ENCODE results near the gene LEF1.

DNA sequence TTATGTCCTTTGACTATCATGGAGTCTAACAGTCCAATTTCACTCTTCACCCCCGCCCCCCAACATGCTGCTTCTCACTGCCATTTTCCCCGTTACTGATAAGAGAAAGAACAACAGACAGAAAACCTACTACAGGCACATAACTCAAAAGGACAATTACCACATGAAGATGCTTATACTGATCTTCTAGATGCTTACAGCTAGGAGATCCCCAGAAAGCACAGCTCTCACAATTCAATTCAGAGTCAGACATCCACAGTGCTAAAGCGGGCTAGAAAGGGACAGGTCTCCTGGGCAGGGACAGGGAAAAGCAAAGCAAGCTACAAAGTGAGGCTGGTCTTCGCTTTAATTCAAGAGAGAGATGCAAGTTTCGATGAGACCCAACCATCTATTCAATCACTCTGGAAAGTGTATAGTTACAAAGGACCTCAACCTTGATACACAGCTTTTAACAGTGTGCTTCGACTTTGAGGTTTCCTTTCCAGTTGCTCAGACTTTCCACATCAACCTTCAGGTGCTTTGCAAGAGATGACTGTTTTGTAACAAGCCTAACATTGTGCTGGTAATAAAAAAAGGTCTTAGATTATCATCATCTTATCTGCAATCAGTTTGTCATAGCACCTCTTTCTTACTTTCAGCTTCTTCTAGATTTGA is 60.9 kb downstream of the LEF1 start:
- TF ChIP-seq ARNT (IDR thresholded peaks at IDR 0.05), result no peak
- no peak for TF ChIP-seq BHLHE40 (IDR thresholded peaks at IDR 0.05; ENCODE audit: borderline replicate concordance)
- TF ChIP-seq FOXM1 (IDR thresholded peaks at IDR 0.05; ENCODE audit: borderline replicate concordance), result no peak
- no peak for TF ChIP-seq CTBP1 (IDR thresholded peaks at IDR 0.05; ENCODE audit: borderline replicate concordance)
- TF ChIP-seq TARDBP (IDR thresholded peaks at IDR 0.05), result no peak
- TF ChIP-seq FOXK2 (IDR thresholded peaks at IDR 0.05), result no peak
- TF ChIP-seq ELF4 (IDR thresholded peaks at IDR 0.05), result no peak
- TF ChIP-seq NFRKB (IDR thresholded peaks at IDR 0.05), result no peak
- TF ChIP-seq, protein P1, sequence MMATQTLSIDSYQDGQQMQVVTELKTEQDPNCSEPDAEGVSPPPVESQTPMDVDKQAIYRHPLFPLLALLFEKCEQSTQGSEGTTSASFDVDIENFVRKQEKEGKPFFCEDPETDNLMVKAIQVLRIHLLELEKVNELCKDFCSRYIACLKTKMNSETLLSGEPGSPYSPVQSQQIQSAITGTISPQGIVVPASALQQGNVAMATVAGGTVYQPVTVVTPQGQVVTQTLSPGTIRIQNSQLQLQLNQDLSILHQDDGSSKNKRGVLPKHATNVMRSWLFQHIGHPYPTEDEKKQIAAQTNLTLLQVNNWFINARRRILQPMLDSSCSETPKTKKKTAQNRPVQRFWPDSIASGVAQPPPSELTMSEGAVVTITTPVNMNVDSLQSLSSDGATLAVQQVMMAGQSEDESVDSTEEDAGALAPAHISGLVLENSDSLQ (IDR thresholded peaks at IDR 0.05), result no peak
- no peak for TF ChIP-seq ZNF384 (IDR thresholded peaks at IDR 0.05)

Data from HEK293T (cell line).